ENCODE data around the gene SKP1.
A peak's percentile ranks its signal among the peaks of the same experiment; 100 is the strongest.

Gene SKP1

DNA sequence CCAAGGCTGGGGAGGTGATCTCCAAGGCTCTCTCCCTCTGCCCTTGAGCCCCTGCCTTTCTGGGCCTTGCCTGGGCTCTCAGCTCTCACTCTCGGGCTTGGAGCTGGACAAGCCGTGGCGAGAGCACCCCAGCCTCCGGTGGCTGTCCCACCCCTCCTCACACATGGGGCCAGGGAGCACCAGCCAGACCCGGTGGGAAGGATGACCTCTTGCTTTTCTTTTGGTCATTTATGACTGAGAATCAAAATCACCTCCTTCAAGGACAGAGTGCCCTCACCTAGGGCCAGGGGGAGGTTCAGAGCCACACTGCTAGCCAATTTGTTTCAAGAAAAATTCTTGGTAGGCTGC is 48.1 kb downstream of the SKP1 start:
- no peak for DNase-seq

- DNase-seq = peak; percentile 72
Measured at GRCh38 chr5:134127988-134128647, 48.6 kb downstream of the SKP1 start.

- DNase-seq = peak; percentile 88
Measured at GRCh38 chr5:134127376-134127861, 49.3 kb downstream of the SKP1 start.

DNA sequence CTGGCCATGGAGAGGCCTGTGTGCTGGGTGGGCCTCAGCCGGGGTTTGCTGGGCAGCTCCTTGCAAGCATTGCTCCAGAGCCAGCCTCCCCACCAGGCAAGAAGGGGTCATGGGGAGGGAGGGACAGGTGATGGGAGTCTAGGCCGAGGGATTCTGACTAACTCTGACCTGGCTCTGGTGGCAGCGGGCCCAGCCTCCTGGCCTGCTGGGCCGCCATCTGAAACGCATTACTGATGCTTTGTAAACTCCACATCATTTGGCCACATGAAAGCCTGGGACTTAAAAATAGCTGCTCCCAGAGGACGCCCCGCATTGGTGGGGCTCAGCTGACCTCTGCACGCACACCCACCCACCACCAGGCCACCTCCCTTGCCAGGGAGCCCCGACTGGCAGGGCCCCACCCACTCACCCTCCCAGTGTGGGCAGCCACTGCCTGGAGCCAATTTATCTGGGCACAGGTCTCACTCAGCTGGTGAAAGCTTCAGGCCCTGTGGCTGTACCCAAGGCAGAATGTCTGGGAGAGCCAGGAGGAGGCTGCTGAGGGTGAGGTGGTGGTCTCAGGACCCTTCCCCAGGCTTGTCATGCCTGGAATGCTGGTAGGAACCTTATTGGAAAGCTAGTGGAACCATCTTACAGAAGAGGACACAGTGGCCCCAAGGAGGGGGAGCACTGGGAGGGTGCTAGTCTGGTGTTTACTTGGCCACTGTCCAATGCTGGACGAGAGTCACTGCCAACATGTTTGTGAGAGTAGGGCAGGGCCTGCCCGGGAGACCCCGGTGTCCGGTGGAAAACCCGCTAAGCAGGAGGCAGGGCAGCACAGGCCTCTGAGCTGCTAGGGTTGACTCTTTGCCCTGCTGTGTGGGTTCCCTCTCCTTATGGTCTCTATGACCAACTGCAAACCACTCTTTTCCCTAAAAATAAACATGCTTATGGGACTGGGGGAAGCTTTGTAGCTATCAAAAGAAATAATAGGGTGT is 51.4 kb downstream of the SKP1 start:
- peak; percentile 79 for DNase-seq

DNA sequence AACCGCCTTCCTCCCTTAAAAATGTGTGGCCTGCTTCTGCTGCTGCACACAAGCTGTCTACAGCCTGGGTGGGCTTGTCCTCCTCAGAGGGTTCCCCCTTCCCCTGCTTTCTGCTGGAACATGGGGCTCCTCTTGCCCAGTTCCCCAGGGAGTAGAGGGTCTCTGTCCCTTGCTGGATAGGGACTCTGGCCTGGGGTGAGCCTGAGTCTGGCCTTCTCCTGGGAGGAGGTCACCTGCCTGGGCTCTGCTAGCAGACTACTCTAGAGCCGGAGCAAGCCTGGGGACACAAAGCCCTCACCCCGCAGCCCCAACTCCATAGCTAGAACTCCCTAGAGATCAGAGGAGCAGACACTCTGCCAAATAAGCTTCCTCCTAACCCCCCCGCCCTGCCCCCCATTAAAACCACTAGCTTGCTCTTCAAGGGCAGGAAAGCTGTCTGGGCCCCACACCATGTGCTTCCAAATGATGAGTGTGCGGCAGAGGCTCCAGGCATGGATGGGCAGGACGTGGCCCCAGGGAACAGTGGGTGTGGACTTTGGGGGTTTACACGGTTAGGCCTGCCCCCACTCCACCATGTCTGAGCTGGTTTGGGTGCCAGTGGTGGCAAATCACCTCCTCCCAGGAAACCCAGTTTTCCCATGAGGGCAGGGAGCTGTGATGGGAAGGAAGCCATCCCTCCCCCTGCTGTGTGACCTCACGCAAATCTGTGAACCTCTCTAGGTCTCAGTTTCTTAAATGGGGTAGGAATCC is 52.3 kb downstream of the SKP1 start:
- DNase-seq = peak; percentile 74

- no peak for DNase-seq
Measured at GRCh38 chr5:134123360-134123759, 53.4 kb downstream of the SKP1 start.

DNA sequence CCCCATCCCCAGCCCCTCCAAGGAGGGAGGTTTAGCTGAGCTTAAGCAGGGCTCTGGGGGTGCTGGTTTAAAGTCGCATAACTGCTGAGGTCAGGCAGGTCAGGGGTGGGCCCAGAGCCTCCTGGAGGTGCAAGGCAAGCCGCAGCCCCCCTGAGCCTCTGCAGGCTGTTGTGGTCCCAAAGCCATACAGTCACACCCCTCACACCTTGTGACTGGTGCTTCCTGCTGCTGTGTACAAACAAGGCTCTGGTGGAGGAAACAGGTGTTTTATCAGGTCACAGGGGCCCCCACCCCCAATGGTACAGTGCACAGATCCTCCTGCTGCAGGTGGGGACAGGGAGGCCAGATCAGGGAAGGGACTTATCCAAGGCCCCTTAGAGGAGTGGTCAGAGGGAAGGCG is 54.2 kb downstream of the SKP1 start:
- DNase-seq = peak; percentile 80

DNA sequence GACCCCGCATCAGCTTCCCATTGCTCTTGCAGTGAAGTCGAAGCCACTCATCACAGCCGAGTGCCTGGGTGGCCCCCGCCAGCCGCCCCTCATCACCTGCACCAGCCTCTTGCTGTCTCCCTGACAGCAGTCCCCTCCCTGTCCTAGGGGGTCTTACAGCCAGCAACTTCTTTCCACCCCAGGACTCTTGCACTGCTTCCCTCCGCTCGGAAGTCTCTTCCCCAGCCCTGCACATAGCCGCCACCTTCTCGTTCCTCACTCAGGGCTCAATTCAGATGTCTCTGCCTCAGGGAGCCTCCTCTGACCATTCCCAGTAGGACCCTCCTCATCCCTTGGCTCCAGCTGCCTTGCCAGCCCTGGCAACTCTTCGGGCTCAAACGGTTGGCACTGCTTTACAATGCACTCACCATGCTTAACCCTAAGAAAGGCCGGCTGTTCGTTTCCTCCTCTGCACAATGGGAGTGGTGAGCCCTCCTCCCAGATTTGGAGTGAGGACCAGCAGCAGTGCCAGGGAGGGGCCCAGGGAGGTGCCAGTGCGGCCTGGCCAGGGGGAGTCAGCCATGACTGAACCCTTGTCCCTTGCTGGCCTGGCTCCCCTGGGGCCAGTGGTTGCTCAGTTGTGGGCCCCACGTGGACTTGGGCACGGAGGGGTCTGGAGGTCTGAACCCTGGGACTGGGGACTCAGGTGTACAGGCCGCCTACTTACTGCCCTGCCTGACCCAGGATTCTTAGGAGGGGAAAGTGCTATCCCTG is 56.2 kb downstream of the SKP1 start:
- no peak for DNase-seq

- no peak for DNase-seq
Measured at GRCh38 chr5:134119720-134120119, 57.0 kb downstream of the SKP1 start.

DNA sequence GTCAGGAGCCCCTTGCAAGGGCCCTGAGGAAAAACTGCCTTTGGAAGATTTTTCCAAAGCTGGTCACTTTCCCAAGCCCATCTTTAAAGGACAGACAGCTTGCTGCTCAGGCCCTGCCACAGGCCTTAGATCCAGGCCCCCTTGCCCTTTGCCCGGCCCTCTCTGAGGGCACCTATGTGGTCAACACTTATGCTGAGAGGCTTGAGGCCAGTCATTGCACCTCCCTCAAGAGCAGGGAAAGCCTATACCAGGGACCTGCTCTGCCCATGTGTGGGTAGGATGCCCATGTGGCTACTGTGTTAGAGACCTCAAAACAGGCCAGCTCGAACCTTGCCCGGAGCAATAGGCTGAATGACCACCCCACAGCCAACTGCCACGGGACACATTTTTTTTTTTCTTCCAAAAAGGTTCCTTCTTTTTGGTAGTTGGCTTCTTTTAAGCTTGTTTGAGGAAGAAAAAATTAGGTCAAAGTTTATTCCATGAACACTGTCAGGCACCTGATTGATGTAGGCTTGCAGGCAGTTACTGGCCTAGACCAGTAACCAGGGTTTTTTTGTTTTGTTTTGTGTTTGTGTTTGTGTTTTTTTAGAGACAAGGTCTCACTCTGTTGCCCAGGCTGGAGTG is 58.4 kb downstream of the SKP1 start:
- DNase-seq = no peak

DNA sequence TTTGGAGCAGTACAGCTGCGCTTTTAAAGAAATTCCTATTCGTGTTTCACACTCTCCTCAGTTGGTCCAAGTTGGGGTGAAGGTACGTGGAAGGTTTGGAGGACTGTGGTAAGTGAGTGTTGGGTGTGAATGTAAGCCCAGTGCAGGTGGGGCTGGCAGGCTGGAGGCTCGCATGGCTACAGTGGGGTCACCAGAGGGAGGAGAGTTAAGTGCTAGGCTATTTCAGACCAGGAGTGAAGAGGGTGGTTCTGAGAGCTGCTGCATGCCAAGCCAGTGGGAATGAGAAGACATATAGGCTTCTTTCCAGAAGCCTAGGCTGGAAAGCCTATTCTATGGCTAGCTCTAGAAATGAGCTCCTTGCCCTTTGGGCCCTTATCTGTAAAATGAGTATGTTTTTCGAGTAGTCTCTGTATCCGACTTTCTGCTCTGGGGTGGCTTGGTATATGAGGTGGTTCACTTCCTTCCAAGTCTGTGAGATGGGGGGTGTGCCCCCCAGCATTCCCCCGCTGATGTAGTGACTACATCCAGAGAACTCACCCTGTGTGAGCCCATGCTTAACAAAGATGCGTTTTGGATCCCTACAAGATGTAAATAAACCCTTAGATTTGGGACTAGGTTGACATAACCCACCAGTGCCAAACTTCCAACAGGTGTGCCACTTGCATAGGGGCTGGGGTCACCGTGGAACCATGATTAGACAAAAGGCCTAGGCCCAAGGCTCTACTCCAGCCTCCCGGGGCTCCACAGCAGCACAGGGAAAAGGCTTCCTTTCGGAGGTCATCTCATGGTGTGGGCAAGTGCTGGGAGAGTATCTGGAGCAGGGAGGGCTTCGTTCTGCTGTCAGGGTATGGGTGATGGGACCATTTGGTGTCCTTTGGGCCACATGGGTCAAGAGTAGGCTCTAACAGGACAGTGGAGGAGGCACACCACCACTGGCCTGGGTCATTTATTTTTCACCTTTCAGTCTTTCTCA is 59.7 kb downstream of the SKP1 start:
- DNase-seq = no peak

- DNase-seq = no peak
Measured at GRCh38 chr5:134116286-134116685, 60.5 kb downstream of the SKP1 start.

GRCh38 chr5:134115806-134116175 is 61.0 kb downstream of the SKP1 start:
- DNase-seq = no peak

DNA sequence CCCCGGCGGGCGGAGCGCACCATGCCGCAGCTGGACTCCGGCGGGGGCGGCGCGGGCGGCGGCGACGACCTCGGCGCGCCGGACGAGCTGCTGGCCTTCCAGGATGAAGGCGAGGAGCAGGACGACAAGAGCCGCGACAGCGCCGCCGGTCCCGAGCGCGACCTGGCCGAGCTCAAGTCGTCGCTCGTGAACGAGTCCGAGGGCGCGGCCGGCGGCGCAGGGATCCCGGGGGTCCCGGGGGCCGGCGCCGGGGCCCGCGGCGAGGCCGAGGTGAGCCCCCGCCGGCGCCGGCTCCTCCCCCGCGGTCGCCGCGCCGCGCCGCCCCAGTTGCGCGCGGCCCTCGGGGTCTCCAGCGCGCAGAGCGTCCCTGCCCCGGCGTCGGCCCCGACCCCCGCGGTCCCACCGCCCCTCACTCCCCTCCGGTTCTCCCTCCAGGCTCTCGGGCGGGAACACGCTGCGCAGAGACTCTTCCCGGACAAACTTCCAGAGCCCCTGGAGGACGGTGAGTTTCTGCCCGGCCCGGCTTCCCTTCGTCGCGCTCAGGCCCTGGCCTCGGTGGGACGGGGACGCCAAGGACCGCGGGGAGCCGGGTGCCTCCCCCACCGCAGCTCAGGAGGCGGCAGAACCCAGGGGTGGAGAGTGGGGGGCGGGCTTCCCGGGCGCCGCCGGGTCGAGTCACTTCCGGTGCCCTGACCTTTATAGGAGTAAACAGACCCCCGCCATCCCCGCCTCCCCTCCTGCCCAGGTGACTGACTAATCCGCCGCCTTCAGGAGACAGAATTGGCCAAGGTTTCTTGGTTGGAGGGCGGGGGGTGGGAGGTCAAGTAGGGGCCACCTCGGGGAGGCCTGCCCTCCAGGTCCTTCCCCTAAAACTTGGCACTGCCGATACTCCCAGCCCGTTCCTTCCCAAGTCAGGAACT is 61.6 kb downstream of the SKP1 start:
- peak; percentile 91 for DNase-seq

DNA sequence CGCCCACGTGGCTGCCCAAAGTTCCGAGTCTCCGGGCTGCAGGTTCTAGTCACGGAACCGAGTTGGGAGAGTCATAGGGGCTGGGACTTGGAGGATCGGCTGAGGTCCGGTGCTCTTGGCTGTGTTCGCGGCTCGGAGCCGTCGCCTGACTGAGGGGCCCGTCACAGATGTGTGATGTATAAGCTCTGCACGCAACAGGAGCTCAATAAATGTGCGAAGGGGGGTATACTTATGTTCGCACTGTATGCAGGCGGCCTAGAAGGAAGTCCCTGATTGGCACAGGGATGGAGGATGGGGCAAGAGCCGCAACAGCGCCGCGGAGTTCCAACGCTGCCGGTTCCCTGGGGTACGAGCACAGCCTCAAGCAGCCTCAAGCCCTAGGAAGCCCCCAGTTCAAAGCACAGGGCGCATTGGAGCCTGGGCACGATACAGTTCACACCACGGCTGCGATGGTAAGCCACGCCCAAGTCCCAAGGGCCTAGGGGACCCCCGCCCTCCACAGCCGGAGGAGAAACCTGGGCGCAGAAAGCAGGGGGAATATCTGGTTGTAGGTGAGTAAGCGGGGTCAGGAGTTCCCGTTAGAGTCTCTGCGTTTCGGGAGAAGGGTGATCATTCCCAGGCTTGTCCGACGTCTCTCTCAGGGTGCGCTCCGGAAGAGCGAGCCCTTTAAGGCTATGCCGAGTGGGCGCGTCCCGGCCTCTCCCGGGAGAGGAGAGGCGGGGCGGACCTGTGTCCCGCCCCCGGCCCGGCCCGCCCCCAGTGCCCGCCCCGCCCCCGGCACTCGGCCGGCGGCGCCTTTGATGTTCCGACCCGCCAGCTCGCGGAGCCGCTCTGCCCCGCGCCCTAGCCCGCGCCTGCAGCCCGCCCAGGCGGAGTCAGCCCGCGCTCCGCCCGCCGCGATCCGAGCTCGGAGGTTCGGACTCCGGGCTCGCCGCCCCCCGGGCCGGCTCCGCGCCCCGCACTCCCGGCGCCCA is 62.6 kb downstream of the SKP1 start, which contains the start of gene TCF7:
TSS of gene TCF7 (plus strand) at position 780 of the 974 bp plus-strand sequence. CDS start 226 bp downstream, outside the sequence.
- DNase-seq = peak; percentile 91

- no peak for DNase-seq
Measured at GRCh38 chr5:134113363-134113889, 63.3 kb downstream of the SKP1 start.

- no peak for DNase-seq
Measured at GRCh38 chr5:134112726-134113362, 63.9 kb downstream of the SKP1 start.
